ENCODE results near the gene TGFBI. TPM values are rescaled to one million over a fixed set of nuclear protein-coding genes. Genes with fewer than 3 reads are reported as not detected.

Gene TGFBI
- total and polyA plus RNA-seq, 5 donors from 2014 or later = 1.5 to 3.7 (median 2.3) TPM

GRCh38 chr5:136035837-136036236 lies 7.0 kb downstream of the TGFBI start:
- H3K36me3 ChIP-seq (ENCODE audit: control insufficient read depth, insufficient read depth, low read length) = no peaks in the 10 kb centered on the region
- Mint-ChIP-seq H3K4me3 (peak overlapping the region in 1 of 4 donors; percentile 38), H3K9me3 (peaks cover 0 to 2% (median 0%) of the 10 kb centered on the region in 7 donors), H3K4me1 (peaks cover 8 to 37% (median 17%) of the 10 kb centered on the region in 4 donors), H3K27me3 (no peaks in the 10 kb centered on the region), H3K36me3 (peaks cover 5% of the 10 kb centered on the region), H3K27ac (peak overlapping the region; percentile 85 to 97 (median 95))
- H3K27me3 ChIP-seq (ENCODE audit: control insufficient read depth, insufficient read depth, low read length) = no peaks in the 10 kb centered on the region
- peaks cover 25% of the 10 kb centered on the region for H3K4me1 ChIP-seq (ENCODE audit: control insufficient read depth, insufficient read depth, low read length, poor library complexity, severe bottlenecking)
- H3K9me3 ChIP-seq (ENCODE audit: control insufficient read depth in 2 of 2, low read length in 2 of 2) = no peaks in the 10 kb centered on the region
- no peak overlapping the region for H3K4me3 ChIP-seq (ENCODE audit: low read depth, low read length)
- DNase-seq (no peak), ATAC-seq (ENCODE audit: low read depth in 2 of 2) (no peak)
- no peak overlapping the region for H3K27ac ChIP-seq (ENCODE audit: insufficient read depth, low read length, poor library complexity, severe bottlenecking)

GRCh38 chr5:136036293-136036911 lies 7.6 kb downstream of the TGFBI start:
- Histone ChIP-seq H3K4me1 (ENCODE audit: control insufficient read depth, insufficient read depth, low read length, poor library complexity, severe bottlenecking) (peaks cover 25% of the 10 kb centered on the region), H3K36me3 (ENCODE audit: control insufficient read depth, insufficient read depth, low read length) (no peaks in the 10 kb centered on the region)
- H3K4me1 Mint-ChIP-seq = peaks cover 8 to 37% (median 18%) of the 10 kb centered on the region in 4 donors

GRCh38 chr5:136037001-136037705 lies 8.4 kb downstream of the TGFBI start:
- H3K4me3 ChIP-seq (ENCODE audit: low read depth, low read length) = peak overlapping the region; percentile 2

More at GRCh38 chr5:136036293-136036911, 7.6 kb downstream of the TGFBI start:
- peak overlapping the region; percentile 85 to 97 (median 95) for H3K27ac Mint-ChIP-seq
- peaks cover 0 to 2% (median 0%) of the 10 kb centered on the region in 7 donors for H3K9me3 Mint-ChIP-seq
- DNase-seq = no peak
- peaks cover 5% of the 10 kb centered on the region for H3K36me3 Mint-ChIP-seq
- H3K27me3 ChIP-seq (ENCODE audit: control insufficient read depth, insufficient read depth, low read length) = no peaks in the 10 kb centered on the region
- H3K27ac ChIP-seq (ENCODE audit: insufficient read depth, low read length, poor library complexity, severe bottlenecking) = peak overlapping the region; percentile 60
- no peaks in the 10 kb centered on the region for H3K9me3 ChIP-seq (ENCODE audit: control insufficient read depth in 2 of 2, low read length in 2 of 2)
- peak overlapping the region; percentile 17 to 86 (median 57) for H3K4me3 Mint-ChIP-seq
- H3K27me3 Mint-ChIP-seq = no peaks in the 10 kb centered on the region
- peak overlapping the region; percentile 2 for H3K4me3 ChIP-seq (ENCODE audit: low read depth, low read length)
- ATAC-seq (ENCODE audit: low read depth in 2 of 2) = no peak

GRCh38 chr5:136038635-136039034 lies 9.8 kb downstream of the TGFBI start:
- ATAC-seq (ENCODE audit: low read depth in 2 of 2) = no peak
- peaks cover 8 to 48% (median 25%) of the 10 kb centered on the region in 4 donors for H3K4me1 Mint-ChIP-seq
- no peaks in the 10 kb centered on the region for H3K36me3 ChIP-seq (ENCODE audit: control insufficient read depth, insufficient read depth, low read length)

More at GRCh38 chr5:136037001-136037705, 8.4 kb downstream of the TGFBI start:
- Mint-ChIP-seq H3K36me3 (peaks cover 5% of the 10 kb centered on the region), H3K4me1 (peaks cover 8 to 39% (median 21%) of the 10 kb centered on the region in 4 donors), H3K27ac (peak overlapping the region; percentile 85 to 97 (median 95)), H3K9me3 (peaks cover 0 to 2% (median 0%) of the 10 kb centered on the region in 7 donors), H3K4me3 (peak overlapping the region; percentile 17 to 86 (median 57)), H3K27me3 (no peaks in the 10 kb centered on the region)
- peak; percentile 54 to 69 for ATAC-seq (ENCODE audit: low read depth in 2 of 2)
- DNase-seq = peak in 2 of 3 donors; percentile 45 to 64
- Histone ChIP-seq H3K4me1 (ENCODE audit: control insufficient read depth, insufficient read depth, low read length, poor library complexity, severe bottlenecking) (peaks cover 25% of the 10 kb centered on the region), H3K9me3 (ENCODE audit: control insufficient read depth in 2 of 2, low read length in 2 of 2) (no peaks in the 10 kb centered on the region), H3K36me3 (ENCODE audit: control insufficient read depth, insufficient read depth, low read length) (no peaks in the 10 kb centered on the region), H3K27me3 (ENCODE audit: control insufficient read depth, insufficient read depth, low read length) (no peaks in the 10 kb centered on the region), H3K27ac (ENCODE audit: insufficient read depth, low read length, poor library complexity, severe bottlenecking) (peak overlapping the region; percentile 60)

GRCh38 chr5:136039202-136039601 lies 10.4 kb downstream of the TGFBI start:
- Histone ChIP-seq H3K27me3 (ENCODE audit: control insufficient read depth, insufficient read depth, low read length) (no peaks in the 10 kb centered on the region), H3K9me3 (ENCODE audit: control insufficient read depth in 2 of 2, low read length in 2 of 2) (no peaks in the 10 kb centered on the region), H3K36me3 (ENCODE audit: control insufficient read depth, insufficient read depth, low read length) (no peaks in the 10 kb centered on the region), H3K4me3 (ENCODE audit: low read depth, low read length) (no peak overlapping the region), H3K4me1 (ENCODE audit: control insufficient read depth, insufficient read depth, low read length, poor library complexity, severe bottlenecking) (peaks cover 25% of the 10 kb centered on the region), H3K27ac (ENCODE audit: insufficient read depth, low read length, poor library complexity, severe bottlenecking) (no peak overlapping the region)
- no peak for DNase-seq
- Mint-ChIP-seq H3K36me3 (peaks cover 5% of the 10 kb centered on the region), H3K4me1 (peaks cover 8 to 46% (median 25%) of the 10 kb centered on the region in 4 donors), H3K9me3 (peaks cover 0 to 2% (median 0%) of the 10 kb centered on the region in 7 donors), H3K27ac (peak overlapping the region in 1 of 3 donors; percentile 20), H3K27me3 (no peaks in the 10 kb centered on the region), H3K4me3 (no peak overlapping the region)
- no peak for ATAC-seq (ENCODE audit: low read depth in 2 of 2)

More at GRCh38 chr5:136038635-136039034, 9.8 kb downstream of the TGFBI start:
- Mint-ChIP-seq H3K27ac (no peak overlapping the region), H3K27me3 (no peaks in the 10 kb centered on the region), H3K9me3 (peaks cover 0 to 2% (median 0%) of the 10 kb centered on the region in 7 donors), H3K4me3 (no peak overlapping the region), H3K36me3 (peaks cover 5% of the 10 kb centered on the region)
- Histone ChIP-seq H3K27ac (ENCODE audit: insufficient read depth, low read length, poor library complexity, severe bottlenecking) (no peak overlapping the region), H3K9me3 (ENCODE audit: control insufficient read depth in 2 of 2, low read length in 2 of 2) (no peaks in the 10 kb centered on the region), H3K4me3 (ENCODE audit: low read depth, low read length) (no peak overlapping the region), H3K27me3 (ENCODE audit: control insufficient read depth, insufficient read depth, low read length) (no peaks in the 10 kb centered on the region), H3K4me1 (ENCODE audit: control insufficient read depth, insufficient read depth, low read length, poor library complexity, severe bottlenecking) (peaks cover 25% of the 10 kb centered on the region)
- DNase-seq = no peak

- H3K36me3 Mint-ChIP-seq = peaks cover 5% of the 10 kb centered on the region
- Histone ChIP-seq H3K4me3 (ENCODE audit: low read depth, low read length) (no peak overlapping the region), H3K27me3 (ENCODE audit: control insufficient read depth, insufficient read depth, low read length) (no peaks in the 10 kb centered on the region), H3K4me1 (ENCODE audit: control insufficient read depth, insufficient read depth, low read length, poor library complexity, severe bottlenecking) (peaks cover 23% of the 10 kb centered on the region), H3K9me3 (ENCODE audit: control insufficient read depth in 2 of 2, low read length in 2 of 2) (no peaks in the 10 kb centered on the region), H3K36me3 (ENCODE audit: control insufficient read depth, insufficient read depth, low read length) (no peaks in the 10 kb centered on the region), H3K27ac (ENCODE audit: insufficient read depth, low read length, poor library complexity, severe bottlenecking) (no peak overlapping the region)
- no peak for DNase-seq
- H3K9me3 Mint-ChIP-seq = peaks cover 0 to 2% (median 0%) of the 10 kb centered on the region in 7 donors
- peaks cover 8 to 37% (median 23%) of the 10 kb centered on the region in 4 donors for H3K4me1 Mint-ChIP-seq
- H3K27me3 Mint-ChIP-seq = no peaks in the 10 kb centered on the region
- no peak overlapping the region for H3K4me3 Mint-ChIP-seq
- ATAC-seq (ENCODE audit: low read depth in 2 of 2) = no peak
- peak overlapping the region in 2 of 3 donors; percentile 68 to 83 for H3K27ac Mint-ChIP-seq
Measured at GRCh38 chr5:136040746-136041415, 12.1 kb downstream of the TGFBI start.

- H3K4me1 ChIP-seq (ENCODE audit: control insufficient read depth, insufficient read depth, low read length, poor library complexity, severe bottlenecking) = peaks cover 10% of the 10 kb centered on the region
- H3K27ac Mint-ChIP-seq = peak overlapping the region; percentile 5 to 68 (median 23)
Measured at GRCh38 chr5:136042156-136042555, 13.4 kb downstream of the TGFBI start.

More at GRCh38 chr5:136042156-136042555, 13.4 kb downstream of the TGFBI start:
- peaks cover 5% of the 10 kb centered on the region for H3K36me3 Mint-ChIP-seq
- H3K27me3 ChIP-seq (ENCODE audit: control insufficient read depth, insufficient read depth, low read length) = no peaks in the 10 kb centered on the region
- H3K9me3 ChIP-seq (ENCODE audit: control insufficient read depth in 2 of 2, low read length in 2 of 2) = no peaks in the 10 kb centered on the region
- peaks cover 0 to 2% (median 0%) of the 10 kb centered on the region in 7 donors for H3K9me3 Mint-ChIP-seq
- H3K27me3 Mint-ChIP-seq = no peaks in the 10 kb centered on the region
- no peak for ATAC-seq (ENCODE audit: low read depth in 2 of 2)
- H3K4me3 Mint-ChIP-seq = no peak overlapping the region
- no peaks in the 10 kb centered on the region for H3K36me3 ChIP-seq (ENCODE audit: control insufficient read depth, insufficient read depth, low read length)
- no peak overlapping the region for H3K27ac ChIP-seq (ENCODE audit: insufficient read depth, low read length, poor library complexity, severe bottlenecking)
- peaks cover 1 to 24% (median 13%) of the 10 kb centered on the region in 4 donors for H3K4me1 Mint-ChIP-seq
- no peak overlapping the region for H3K4me3 ChIP-seq (ENCODE audit: low read depth, low read length)
- no peak for DNase-seq

Measured in CD4-positive, CD25-positive, alpha-beta regulatory T cell (primary cell).